Hepatocyte (in vitro differentiated cells): ENCODE measurements around the gene CARMIL1.

ENCODE experiments used
- CTCF ChIP-seq: fragments of 200-600 bp; sonication (generic); IDR thresholded peaks from 2 replicates; pipeline ENCODE4 v1.5.1; 2016; ENCODE audit warnings: antibody characterized with exemption, mild to moderate bottlenecking; ENCODE audit not compliant: poor library complexity
- EZH2phosphoT487 ChIP-seq: fragments of 200-600 bp; sonication (generic); IDR thresholded peaks from one replicate; pipeline ENCODE4 v1.6.1; 2018; ENCODE audit warnings: antibody characterized with exemption, mild to moderate bottlenecking, low read depth, moderate library complexity; ENCODE audit not compliant: unreplicated experiment, severe bottlenecking

GRCh38 chr6:25387911-25388310 is 108.7 kb downstream of the CARMIL1 start:
- TF ChIP-seq CTCF = no peak
- no peak for TF ChIP-seq EZH2phosphoT487
